ENCODE measurements around the gene TMCO4.

DNA sequence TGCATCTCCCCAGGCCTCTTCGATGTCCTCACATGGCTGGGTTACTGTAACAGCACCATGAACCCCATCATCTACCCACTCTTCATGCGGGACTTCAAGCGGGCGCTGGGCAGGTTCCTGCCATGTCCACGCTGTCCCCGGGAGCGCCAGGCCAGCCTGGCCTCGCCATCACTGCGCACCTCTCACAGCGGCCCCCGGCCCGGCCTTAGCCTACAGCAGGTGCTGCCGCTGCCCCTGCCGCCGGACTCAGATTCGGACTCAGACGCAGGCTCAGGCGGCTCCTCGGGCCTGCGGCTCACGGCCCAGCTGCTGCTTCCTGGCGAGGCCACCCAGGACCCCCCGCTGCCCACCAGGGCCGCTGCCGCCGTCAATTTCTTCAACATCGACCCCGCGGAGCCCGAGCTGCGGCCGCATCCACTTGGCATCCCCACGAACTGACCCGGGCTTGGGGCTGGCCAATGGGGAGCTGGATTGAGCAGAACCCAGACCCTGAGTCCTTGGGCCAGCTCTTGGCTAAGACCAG, 120.7 kb downstream of the TMCO4 start:
- TF ChIP-seq TEAD4 (IDR thresholded peaks at IDR 0.05) (no peak), YY1 (IDR thresholded peaks at IDR 0.05; ENCODE audit: low read depth) (no peak)
